DND-41 (cell line): ENCODE results near the gene CDC37L1.

Experiments used
- ATAC-seq: fragments of 200-7000 bp; cut with Tn5 transposase; 3 replicates; pipeline ENCODE4 v1.9.1; 2021; ENCODE audit warnings: low read depth; ENCODE audit not compliant: insufficient read depth
- DNase-seq: peaks from one replicate; pipeline ENCODE4 v3.0.0-alpha.2; 2020
- H2AFZ ChIP-seq: 2 replicates; pipeline ENCODE4 v1.6.0; 2012; ENCODE audit warnings: low read depth, low read length
- H3K27ac ChIP-seq: 2 replicates; pipeline ENCODE4 v1.5.1; 2012; ENCODE audit warnings: low read length, inconsistent platforms
- H3K27me3 ChIP-seq: fragments of 200-600 bp; sonication (generic); 2 replicates; pipeline ENCODE4 v1.6.0; 2012; ENCODE audit warnings: low read length, mild to moderate bottlenecking, inconsistent platforms; ENCODE audit not compliant: insufficient read depth, poor library complexity
- H3K36me3 ChIP-seq: 2 replicates; pipeline ENCODE4 v1.5.1; 2012; ENCODE audit warnings: low read length, inconsistent platforms; ENCODE audit not compliant: insufficient read depth
- H3K4me1 ChIP-seq: 2 replicates; pipeline ENCODE4 v1.5.1; 2012; ENCODE audit warnings: mild to moderate bottlenecking, low read length; ENCODE audit not compliant: insufficient read depth
- H3K4me2 ChIP-seq: 2 replicates; pipeline ENCODE4 v1.6.0; 2012; ENCODE audit warnings: mild to moderate bottlenecking, moderate library complexity, low read length, inconsistent platforms; ENCODE audit not compliant: insufficient read depth
- H3K4me3 ChIP-seq, 2 experiments: fragments of 200-600 bp in 1 of 2; shearing (Covaris generic) in 1 of 2; 2 replicates each; pipeline ENCODE4 v1.5.1; 2012 to 2016; ENCODE audit warnings: inconsistent platforms in 2 of 2, low read length in 2 of 2, mild to moderate bottlenecking in 2 of 2, low read depth in 1 of 2, moderate library complexity in 1 of 2
- H3K79me2 ChIP-seq: 2 replicates; pipeline ENCODE4 v1.6.0; 2012; ENCODE audit warnings: low read length, inconsistent platforms; ENCODE audit not compliant: insufficient read depth
- H3K9ac ChIP-seq: 2 replicates; pipeline ENCODE4 v1.6.0; 2012; ENCODE audit warnings: low read depth, mild to moderate bottlenecking, inconsistent platforms, low read length, moderate library complexity
- H3K9me3 ChIP-seq: 2 replicates; pipeline ENCODE4 v1.5.1; 2012; ENCODE audit warnings: low read length, moderate library complexity, mild to moderate bottlenecking, inconsistent platforms; ENCODE audit not compliant: insufficient read depth, severe bottlenecking
- H4K20me1 ChIP-seq: 2 replicates; pipeline ENCODE4 v1.6.0; 2012; ENCODE audit warnings: low read length; ENCODE audit not compliant: insufficient read depth
- EZH2 ChIP-seq: IDR thresholded peaks from 3 replicates; pipeline ENCODE4 v1.6.1; 2012; ENCODE audit warnings: borderline replicate concordance, low read depth, mild to moderate bottlenecking, moderate library complexity, low read length, inconsistent platforms; ENCODE audit not compliant: severe bottlenecking
- TF ChIP-seq, protein P1 (sequence below): IDR thresholded peaks from 2 replicates; pipeline ENCODE4 v1.5.1; 2012; ENCODE audit warnings: borderline replicate concordance, low read length, moderate library complexity, mild to moderate bottlenecking; ENCODE audit not compliant: poor library complexity, severe bottlenecking; ENCODE audit errors: extremely low read depth

CDC37L1 gene

GRCh38 chr9:4689687-4690104 lies 10.3 kb downstream of the CDC37L1 start:
- no peak overlapping the region for H3K4me2 ChIP-seq
- TF ChIP-seq EZH2: no peak
- TF ChIP-seq, protein P1, sequence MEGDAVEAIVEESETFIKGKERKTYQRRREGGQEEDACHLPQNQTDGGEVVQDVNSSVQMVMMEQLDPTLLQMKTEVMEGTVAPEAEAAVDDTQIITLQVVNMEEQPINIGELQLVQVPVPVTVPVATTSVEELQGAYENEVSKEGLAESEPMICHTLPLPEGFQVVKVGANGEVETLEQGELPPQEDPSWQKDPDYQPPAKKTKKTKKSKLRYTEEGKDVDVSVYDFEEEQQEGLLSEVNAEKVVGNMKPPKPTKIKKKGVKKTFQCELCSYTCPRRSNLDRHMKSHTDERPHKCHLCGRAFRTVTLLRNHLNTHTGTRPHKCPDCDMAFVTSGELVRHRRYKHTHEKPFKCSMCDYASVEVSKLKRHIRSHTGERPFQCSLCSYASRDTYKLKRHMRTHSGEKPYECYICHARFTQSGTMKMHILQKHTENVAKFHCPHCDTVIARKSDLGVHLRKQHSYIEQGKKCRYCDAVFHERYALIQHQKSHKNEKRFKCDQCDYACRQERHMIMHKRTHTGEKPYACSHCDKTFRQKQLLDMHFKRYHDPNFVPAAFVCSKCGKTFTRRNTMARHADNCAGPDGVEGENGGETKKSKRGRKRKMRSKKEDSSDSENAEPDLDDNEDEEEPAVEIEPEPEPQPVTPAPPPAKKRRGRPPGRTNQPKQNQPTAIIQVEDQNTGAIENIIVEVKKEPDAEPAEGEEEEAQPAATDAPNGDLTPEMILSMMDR: no peak
- peaks cover 24% of the 10 kb centered on the region for H3K79me2 ChIP-seq
- ATAC-seq (no peak), DNase-seq (no peak)
- no peaks in the 10 kb centered on the region for H3K9me3 ChIP-seq
- no peaks in the 10 kb centered on the region; the same call in 1 of the 2 replicates for H4K20me1 ChIP-seq
- no peak overlapping the region for H3K4me3 ChIP-seq
- no peaks in the 10 kb centered on the region for H3K4me1 ChIP-seq
- no peak overlapping the region for H3K9ac ChIP-seq
- peaks cover 48% of the 10 kb centered on the region for H3K36me3 ChIP-seq
- H3K27ac ChIP-seq: no peak overlapping the region
- no peaks in the 10 kb centered on the region for H3K27me3 ChIP-seq
- no peak overlapping the region for H2AFZ ChIP-seq

- Histone ChIP-seq H3K27me3 (no peaks in the 10 kb centered on the region), H3K4me3 (no peak overlapping the region), H3K79me2 (peaks cover 24% of the 10 kb centered on the region), H3K27ac (no peak overlapping the region), H3K4me1 (no peaks in the 10 kb centered on the region), H3K9ac (no peak overlapping the region), H3K9me3 (no peaks in the 10 kb centered on the region), H4K20me1 (no peaks in the 10 kb centered on the region; the same call in 1 of the 2 replicates), H2AFZ (no peak overlapping the region), H3K4me2 (no peak overlapping the region), H3K36me3 (peaks cover 44% of the 10 kb centered on the region)
- no peak for TF ChIP-seq EZH2
- TF ChIP-seq, protein P1: no peak
- ATAC-seq: no peak
- DNase-seq: no peak
These were observed 10.8 kb downstream of the CDC37L1 start for GRCh38 chr9:4690144-4690543.

GRCh38 chr9:4691795-4692194 lies 12.4 kb downstream of the CDC37L1 start:
- Histone ChIP-seq H3K4me2 (no peak overlapping the region), H2AFZ (no peak overlapping the region), H3K27me3 (no peaks in the 10 kb centered on the region), H3K27ac (no peak overlapping the region), H3K9me3 (no peaks in the 10 kb centered on the region), H3K79me2 (peaks cover 22% of the 10 kb centered on the region), H3K9ac (no peak overlapping the region), H3K36me3 (peaks cover 32% of the 10 kb centered on the region), H3K4me1 (no peaks in the 10 kb centered on the region), H4K20me1 (no peaks in the 10 kb centered on the region; the same call in 1 of the 2 replicates), H3K4me3 (no peak overlapping the region)
- no peak for ATAC-seq
- no peak for DNase-seq
- no peak for TF ChIP-seq EZH2
- TF ChIP-seq, protein P1: no peak

DNA sequence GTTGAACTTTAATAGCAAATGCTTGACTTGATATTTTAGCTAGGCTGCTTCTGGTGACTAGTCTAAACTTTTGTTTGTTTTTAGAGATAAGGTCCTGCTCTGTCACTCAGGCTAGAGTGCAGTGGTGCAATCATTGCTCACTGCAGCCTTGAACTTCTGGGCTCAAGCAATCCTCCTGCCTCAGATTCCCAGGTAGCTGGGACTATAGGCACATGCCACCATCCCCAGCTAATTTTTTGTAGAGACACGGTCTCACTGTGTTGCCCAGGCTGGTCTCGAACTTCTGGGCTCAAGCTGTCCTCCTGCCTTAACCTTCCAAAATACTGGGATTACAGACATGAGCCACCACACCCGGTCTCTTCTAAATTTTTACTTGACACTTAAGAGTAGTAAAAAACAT lies 20.7 kb downstream of the CDC37L1 start:
- Histone ChIP-seq H4K20me1 (no peaks in the 10 kb centered on the region), H3K9me3 (no peaks in the 10 kb centered on the region), H3K9ac (no peak overlapping the region), H3K4me2 (no peak overlapping the region), H2AFZ (no peak overlapping the region), H3K4me3 (no peak overlapping the region), H3K79me2 (0 out of 2 replicates have a peak, but pooled peaks cover 4% of the 10 kb centered on the region), H3K27ac (no peak overlapping the region), H3K4me1 (no peaks in the 10 kb centered on the region), H3K27me3 (no peaks in the 10 kb centered on the region), H3K36me3 (peaks cover 53% of the 10 kb centered on the region)
- DNase-seq (no peak), ATAC-seq (no peak)
- TF ChIP-seq EZH2: no peak
- TF ChIP-seq, protein P1: no peak
